Sigmoid colon (tissue), 7 donors: ENCODE measurements around the gene WDFY2. TPM values are rescaled to one million over a fixed set of nuclear protein-coding genes. Genes with fewer than 3 reads are reported as not detected.

Experiments used
- DNase-seq: peaks from one replicate; pipeline ENCODE4 v3.0.0-alpha.2; 2019
- H3K27ac ChIP-seq, 4 donors: fragments of 200-600 bp; sonication (generic); one replicate each; pipeline ENCODE4 v1.5.1; 2016 to 2019; ENCODE audit warnings: mild to moderate bottlenecking in 1 of 4
- H3K27me3 ChIP-seq, 3 donors: fragments of 200-600 bp; sonication (generic); one replicate each; pipeline ENCODE4 v1.5.1; 2019; ENCODE audit warnings: mild to moderate bottlenecking in 1 of 3
- H3K36me3 ChIP-seq, 4 donors: fragments of 200-600 bp; sonication (generic); one replicate each; pipeline ENCODE4 v1.5.1; 2016 to 2019
- H3K4me1 ChIP-seq, 4 donors: fragments of 200-600 bp; sonication (generic); one replicate each; pipeline ENCODE4 v1.5.1; 2017 to 2019
- H3K4me3 ChIP-seq, 4 donors: fragments of 200-600 bp; sonication (generic); one replicate each; pipeline ENCODE4 v1.5.1; 2017 to 2019; ENCODE audit warnings: mild to moderate bottlenecking in 2 of 4, moderate library complexity in 1 of 4
- H3K9me3 ChIP-seq, 4 donors: fragments of 200-600 bp in 3 of 4; sonication (generic) in 3 of 4; one replicate each; pipeline versions ENCODE4 v1.5.1 to v1.6.1; 2013 to 2019
- CTCF ChIP-seq, 4 experiments: fragments of 450-650 bp in 3 of 4; fragments of 200-600 bp in 1 of 4; IDR thresholded peaks; one replicate each; pipeline ENCODE4 v1.5.1; 2016 to 2019; ENCODE audit warnings: antibody characterized with exemption in 4 of 4, mild to moderate bottlenecking in 3 of 4, moderate library complexity in 2 of 4
- EP300 ChIP-seq, 4 donors: sonication (generic); formaldehyde crosslinking; IDR thresholded peaks; one replicate each; pipeline ENCODE4 v1.6.1; 2017; ENCODE audit warnings: antibody characterized with exemption in 4 of 4
- POLR2A ChIP-seq, 2 donors: fragments of 450-650 bp; IDR thresholded peaks; one replicate each; pipeline ENCODE4 v1.6.1; 2016; ENCODE audit warnings: antibody characterized with exemption in 2 of 2, mild to moderate bottlenecking in 2 of 2, moderate library complexity in 2 of 2
- POLR2AphosphoS5 ChIP-seq, 4 donors: sonication (generic); formaldehyde crosslinking; IDR thresholded peaks; one replicate each; pipeline ENCODE4 v1.6.1; 2017; ENCODE audit warnings: antibody characterized with exemption in 4 of 4
- WGBS, 2 donors: extraction: QIAGEN DNeasy Blood & Tissue Kit; methylation state at CpG; one replicate each; pipeline ENCODE4 v1.1.7; 2013; 5-methylcytosine and 5-hydroxymethylcytosine counted together
- intact Hi-C: fragments of 100-400 bp; cut with DNase I; formaldehyde crosslinking; loops from one replicate; pipeline ENCODE4 v1.15.1; 2023
- polyA plus RNA-seq, 3 donors: library from polyadenylated mRNA; stranded (reverse); fragments of 200-250 nt; gene quantifications; one replicate each; pipeline ENCODE4 v1.2.3, GENCODE V29; 2013
- total RNA-seq, 4 donors: library from RNA; depleted of rRNA; stranded (reverse); fragments of >200 nt; gene quantifications; one replicate each; pipeline ENCODE4 v1.1.0, GENCODE V29; 2016
- donor health status: healthy with polysubstance abuse.
- donor health status: Bipolar disorder and iron deficiency.
- donor health status: healthy.

The WDFY2 gene
- total and polyA plus RNA-seq, 7 donors: 0.60 to 18.3 (median 7.3) TPM

GRCh38 chr13:51679616-51680015 lies 95.4 kb downstream of the WDFY2 start:
- H3K27me3 ChIP-seq: no peaks in the 10 kb centered on the region
- DNase-seq: no peak
- TF ChIP-seq CTCF (IDR thresholded peaks at IDR 0.05) (no peak), EP300 (IDR thresholded peaks at IDR 0.05) (no peak), POLR2AphosphoS5 (IDR thresholded peaks at IDR 0.05) (no peak), POLR2A (IDR thresholded peaks at IDR 0.05) (no peak)
- H3K9me3 ChIP-seq: no peaks in the 10 kb centered on the region
- H3K36me3 ChIP-seq: no peaks in the 10 kb centered on the region
- no peak overlapping the region for H3K27ac ChIP-seq
- H3K4me3 ChIP-seq: no peak overlapping the region
- intact Hi-C loops: no loop called here
- WGBS, 2 donors: 96% methylated on average over 3 of the region's 3 CpGs
- peaks cover 0 to 4% (median 0%) of the 10 kb centered on the region in 4 donors for H3K4me1 ChIP-seq

GRCh38 chr13:51681037-51681678 lies 96.9 kb downstream of the WDFY2 start:
- DNase-seq: no peak
- 93 to 94% methylated on average over 6 of the region's 6 CpGs for WGBS, 2 donors
- intact Hi-C loops: no loop called here
- no peak for TF ChIP-seq CTCF (IDR thresholded peaks at IDR 0.05)
- TF ChIP-seq POLR2AphosphoS5 (IDR thresholded peaks at IDR 0.05): no peak
- no peak for TF ChIP-seq POLR2A (IDR thresholded peaks at IDR 0.05)
- TF ChIP-seq EP300 (IDR thresholded peaks at IDR 0.05): no peak
- Histone ChIP-seq H3K4me1 (peaks cover 0 to 4% (median 0%) of the 10 kb centered on the region in 4 donors), H3K9me3 (no peaks in the 10 kb centered on the region), H3K27me3 (no peaks in the 10 kb centered on the region), H3K36me3 (no peaks in the 10 kb centered on the region), H3K4me3 (no peak overlapping the region), H3K27ac (no peak overlapping the region)

- WGBS, 2 donors: 99 to 100% methylated on average over 1 of the region's 1 CpG
- no peak for DNase-seq
- TF ChIP-seq CTCF (IDR thresholded peaks at IDR 0.05) (no peak), EP300 (IDR thresholded peaks at IDR 0.05) (no peak), POLR2A (IDR thresholded peaks at IDR 0.05) (no peak), POLR2AphosphoS5 (IDR thresholded peaks at IDR 0.05) (no peak)
- Histone ChIP-seq H3K4me1 (peaks cover 0 to 4% (median 0%) of the 10 kb centered on the region in 4 donors), H3K27me3 (no peaks in the 10 kb centered on the region), H3K27ac (no peak overlapping the region), H3K9me3 (no peaks in the 10 kb centered on the region), H3K4me3 (no peak overlapping the region), H3K36me3 (no peaks in the 10 kb centered on the region)
- intact Hi-C loops: no loop called here
These were observed 98.4 kb downstream of the WDFY2 start for GRCh38 chr13:51682686-51683085.

- no peak for DNase-seq
- H3K27me3 ChIP-seq: no peaks in the 10 kb centered on the region
- H3K27ac ChIP-seq: no peak overlapping the region
- H3K9me3 ChIP-seq: no peaks in the 10 kb centered on the region
- 93 to 94% methylated on average over 1 of the region's 1 CpG for WGBS, 2 donors
- H3K4me3 ChIP-seq: no peak overlapping the region
- H3K36me3 ChIP-seq: no peaks in the 10 kb centered on the region
- TF ChIP-seq CTCF (IDR thresholded peaks at IDR 0.05) (no peak), EP300 (IDR thresholded peaks at IDR 0.05) (no peak), POLR2A (IDR thresholded peaks at IDR 0.05) (no peak), POLR2AphosphoS5 (IDR thresholded peaks at IDR 0.05) (no peak)
- intact Hi-C loops: no loop called here
- peaks cover 0 to 8% (median 1%) of the 10 kb centered on the region in 4 donors for H3K4me1 ChIP-seq
These were observed 99.3 kb downstream of the WDFY2 start for GRCh38 chr13:51683597-51683996.

GRCh38 chr13:51684076-51684475 lies 99.8 kb downstream of the WDFY2 start:
- WGBS, 2 donors: 86 to 87% methylated on average over 3 of the region's 3 CpGs
- no peak overlapping the region for H3K4me3 ChIP-seq
- H3K36me3 ChIP-seq: no peaks in the 10 kb centered on the region
- H3K27me3 ChIP-seq: no peaks in the 10 kb centered on the region
- no peak for DNase-seq
- intact Hi-C loops: no loop called here
- TF ChIP-seq EP300 (IDR thresholded peaks at IDR 0.05) (no peak), CTCF (IDR thresholded peaks at IDR 0.05) (no peak), POLR2AphosphoS5 (IDR thresholded peaks at IDR 0.05) (no peak), POLR2A (IDR thresholded peaks at IDR 0.05) (no peak)
- peaks cover 0 to 13% (median 5%) of the 10 kb centered on the region in 4 donors for H3K4me1 ChIP-seq
- H3K27ac ChIP-seq: no peak overlapping the region
- H3K9me3 ChIP-seq: no peaks in the 10 kb centered on the region
